Activated CD4-positive, alpha-beta T cell treated with anti-CD3 and anti-CD28 coated beads, Interleukin-2, amount 50 U/mL, for 4 hours (primary cell): Measurements from ENCODE around the gene USP26.
"Not testable (repeated sequence)": the region's sequence is repeated elsewhere in the genome, so short reads cannot be mapped to it uniquely, and the experiment has no call there.

ENCODE experiments used
- DNase-seq, 2 experiments: peaks; one replicate each; pipeline ENCODE4 v3.0.0-alpha.2; 2020

Gene USP26

GRCh38 chrX:133097031-133097430, at the start of gene USP26:
Gene USP26 (minus strand): TSS chrX:133097109. CDS start chrX:133028220, 68,889 bp downstream.
- DNase-seq, result no peak

- DNase-seq, result no peak
Observed at GRCh38 chrX:133134282-133134681, 37.4 kb upstream of the USP26 start.

DNA sequence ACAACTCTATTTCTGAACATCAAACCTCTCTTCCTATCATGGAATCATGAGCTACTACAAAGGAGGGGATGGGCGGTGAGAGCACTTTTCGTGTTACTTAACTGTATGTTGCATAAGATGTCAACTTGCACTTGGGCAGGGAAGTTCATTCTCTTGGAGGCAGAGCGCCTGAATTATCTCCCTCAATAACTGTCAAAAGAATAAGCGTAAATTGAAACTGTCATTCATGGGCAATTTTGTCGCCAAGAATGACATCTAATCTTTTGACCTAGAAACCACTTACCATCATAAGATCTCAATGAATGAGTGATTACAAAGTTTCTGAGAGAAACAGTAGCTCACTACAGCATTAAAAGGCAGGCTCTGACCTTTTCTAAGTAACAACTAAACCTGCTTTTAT, 23.5 kb upstream of the USP26 start:
- no peak for DNase-seq

GRCh38 chrX:133094098-133094731, 2.7 kb downstream of the USP26 start:
- DNase-seq, result no peak

- DNase-seq, result no peak
Observed at GRCh38 chrX:133090236-133090809, 6.6 kb downstream of the USP26 start.

- DNase-seq, result no peak
Observed at GRCh38 chrX:133089411-133089810, 7.5 kb downstream of the USP26 start.

- DNase-seq, result no peak
Observed at GRCh38 chrX:133085785-133086184, 11.1 kb downstream of the USP26 start.

DNA sequence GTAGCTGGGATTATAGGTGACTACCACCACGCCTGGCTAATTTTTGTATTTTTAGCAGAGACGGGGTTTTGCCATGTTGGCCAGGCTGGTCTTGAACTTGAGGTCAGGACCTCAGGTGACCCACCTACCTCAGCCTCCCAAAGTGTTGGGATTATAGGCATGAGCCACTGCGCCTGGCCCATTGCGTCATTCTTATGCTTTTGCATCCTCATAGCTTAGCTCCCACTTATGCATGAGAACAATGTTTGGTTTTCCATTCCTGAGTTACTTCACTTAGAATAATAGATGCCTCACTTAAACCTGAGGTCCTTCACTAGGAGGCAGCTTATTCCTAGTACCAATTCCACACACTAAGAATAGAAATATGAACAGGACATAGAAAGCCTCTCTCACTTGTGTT, 11.9 kb downstream of the USP26 start:
- DNase-seq, result not testable (repeated sequence)

- no peak for DNase-seq
Observed at GRCh38 chrX:133083899-133084298, 13.0 kb downstream of the USP26 start.

DNA sequence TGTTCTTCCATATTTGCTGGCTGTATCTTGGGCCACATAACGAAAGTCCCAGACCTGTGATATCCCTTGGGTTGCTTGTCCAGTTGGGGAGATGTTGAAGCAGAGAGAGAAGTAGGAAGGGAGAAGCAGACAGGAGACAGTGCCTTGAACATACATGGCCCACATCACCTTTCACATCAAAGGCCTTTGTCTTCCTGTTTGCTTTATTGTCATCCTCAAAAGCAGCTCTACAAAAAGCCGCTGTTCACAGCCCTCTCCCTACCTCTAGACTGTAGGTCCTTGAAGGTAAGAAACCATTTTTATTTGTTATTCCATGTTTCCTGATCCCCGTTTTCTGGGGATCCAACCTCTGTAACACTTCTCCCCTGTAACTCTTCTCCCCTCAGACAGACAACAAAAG, 14.9 kb downstream of the USP26 start:
- DNase-seq, result no peak

DNA sequence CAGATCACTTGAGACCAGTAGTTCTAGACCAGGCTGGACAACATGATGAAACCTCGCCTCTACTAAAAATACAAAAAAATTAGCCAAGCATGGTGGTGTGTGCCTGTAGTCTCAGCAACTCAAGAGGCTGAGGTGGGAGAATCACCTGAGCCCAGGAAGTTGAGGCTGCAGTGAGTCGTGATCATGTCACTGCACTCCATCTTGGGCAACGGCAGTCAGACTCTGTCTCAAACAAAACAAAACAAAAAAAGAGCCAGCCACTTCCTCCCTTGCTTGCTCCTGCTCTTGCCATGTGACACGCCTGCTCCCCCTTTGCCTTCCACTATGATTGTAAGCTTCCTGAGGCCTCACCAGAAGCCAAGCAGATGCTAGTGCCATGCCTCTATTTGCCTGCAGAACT, 19.1 kb downstream of the USP26 start:
- DNase-seq, result not testable (repeated sequence)

- DNase-seq, result no peak
Observed at GRCh38 chrX:133072566-133072965, 24.3 kb downstream of the USP26 start.

GRCh38 chrX:133068461-133068860, 28.4 kb downstream of the USP26 start:
- no peak for DNase-seq

- DNase-seq, result no peak
Observed at GRCh38 chrX:133056341-133056740, 40.6 kb downstream of the USP26 start.

DNA sequence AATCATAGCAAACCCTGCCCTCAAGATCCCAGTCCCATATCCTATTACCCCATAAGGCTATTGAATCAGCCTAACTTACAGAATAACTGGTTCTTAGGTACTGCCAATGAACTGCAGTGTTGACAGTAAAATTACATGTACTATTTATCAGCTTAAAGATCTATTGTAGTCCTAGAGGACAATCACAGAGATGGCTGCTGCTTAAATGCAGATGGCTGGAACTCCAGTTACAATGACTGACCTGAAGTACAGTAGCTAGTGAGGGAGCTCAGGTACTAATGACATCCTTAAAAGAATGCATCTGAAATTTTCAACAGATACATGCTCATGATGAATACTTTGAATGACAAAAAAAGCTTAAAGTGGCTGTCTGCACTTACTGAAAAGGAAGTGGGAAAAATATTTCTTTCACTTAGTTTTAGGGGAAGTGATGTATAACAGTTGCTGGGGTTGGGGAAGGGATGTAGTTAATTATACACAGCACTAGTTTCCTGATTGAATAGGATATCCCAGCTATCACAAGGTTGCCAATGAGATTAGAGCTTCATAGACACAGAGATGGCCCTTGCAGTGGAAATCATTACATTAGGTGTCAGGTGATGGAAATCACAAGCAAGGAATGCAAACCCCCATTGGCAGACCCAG, 42.0 kb downstream of the USP26 start:
- no peak for DNase-seq

DNA sequence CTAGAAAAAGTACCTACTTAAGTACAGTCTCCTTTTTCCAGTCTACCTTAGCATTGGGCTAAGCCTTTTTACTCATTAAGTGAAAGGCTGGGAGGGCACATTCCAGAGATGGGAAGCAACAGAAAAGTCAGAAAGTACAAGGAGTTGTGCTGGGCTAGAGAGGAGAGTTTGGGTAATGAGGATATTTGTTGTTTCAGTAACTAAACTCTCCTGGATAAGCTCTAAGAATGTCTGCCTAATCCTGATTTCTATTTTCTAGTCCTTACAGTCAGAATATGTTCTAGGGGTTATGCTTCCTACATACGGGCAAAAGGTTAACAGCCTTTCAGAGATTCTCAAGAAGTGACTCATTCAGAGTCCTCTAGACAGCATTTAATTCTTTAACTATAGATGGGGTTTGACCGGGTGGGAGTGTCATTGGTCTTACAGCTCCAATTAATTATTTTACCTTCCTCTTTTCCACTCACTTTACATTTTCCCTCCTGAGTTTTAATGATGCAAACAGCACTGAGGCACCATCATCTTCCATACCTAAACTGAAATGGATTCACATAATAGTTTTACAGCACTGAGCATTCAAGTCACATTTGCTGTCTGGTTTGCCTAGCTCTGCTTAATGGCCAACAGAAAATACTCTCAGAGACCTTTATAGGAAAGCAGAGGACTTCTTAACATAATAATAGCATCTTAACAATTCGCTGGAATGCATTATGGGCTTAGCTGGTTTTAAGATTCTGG, 42.9 kb downstream of the USP26 start:
- no peak for DNase-seq

- DNase-seq, result no peak
Observed at GRCh38 chrX:133048751-133049150, 48.2 kb downstream of the USP26 start.

DNA sequence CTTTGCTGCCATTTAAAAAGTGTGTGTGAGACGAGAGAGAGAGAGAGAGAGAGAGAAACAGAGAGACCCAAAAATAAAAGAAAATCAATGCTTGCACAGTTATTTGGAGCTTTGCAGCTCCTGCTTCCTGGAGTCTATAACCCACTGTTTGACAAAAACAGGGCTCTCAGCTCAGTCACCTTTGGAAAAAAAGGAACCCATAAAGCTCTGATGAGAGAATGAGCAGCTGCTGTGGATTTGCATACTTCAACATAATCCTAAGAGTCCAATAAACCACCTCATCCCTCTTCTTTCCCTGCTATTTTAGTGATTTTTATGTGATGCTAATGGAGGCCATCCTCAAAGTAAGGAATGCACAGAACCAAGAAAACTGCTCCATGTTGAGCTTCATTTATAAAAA, 50.3 kb downstream of the USP26 start:
- no peak for DNase-seq

- no peak for DNase-seq
Observed at GRCh38 chrX:133045986-133046385, 50.9 kb downstream of the USP26 start.

- DNase-seq, result not testable (repeated sequence)
Observed at GRCh38 chrX:133044145-133044786, 52.6 kb downstream of the USP26 start.

- no peak for DNase-seq
Observed at GRCh38 chrX:133042260-133042659, 54.6 kb downstream of the USP26 start.

DNA sequence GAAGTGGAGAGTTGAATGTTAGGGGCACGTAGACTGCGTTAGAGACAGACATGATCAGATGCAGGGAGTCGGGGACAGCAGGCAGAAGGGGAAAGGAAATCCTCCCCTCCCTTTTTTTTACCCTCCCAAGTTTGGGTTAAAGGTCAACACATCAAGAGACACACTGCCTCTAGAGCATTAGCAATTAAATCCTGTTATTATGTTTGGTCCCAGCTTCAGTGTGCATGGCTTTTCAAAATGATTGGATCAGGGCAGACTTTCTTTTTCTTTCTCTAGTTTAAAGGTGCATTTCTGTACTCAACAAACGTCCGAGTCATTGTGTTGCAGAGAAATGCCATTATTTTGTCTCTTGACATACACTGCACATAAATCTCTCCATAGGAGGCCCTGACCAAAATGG, 63.9 kb downstream of the USP26 start:
- DNase-seq, result no peak

- DNase-seq, result no peak
Observed at GRCh38 chrX:133018229-133018628, 78.7 kb downstream of the USP26 start.
